Amniotic epithelial cell (primary cell): ENCODE measurements around the gene YWHAG.
A peak's percentile ranks its signal among the peaks of the same experiment; 100 is the strongest.
"Not testable (repeated sequence)": the region's sequence is repeated elsewhere in the genome, so short reads cannot be mapped to it uniquely, and the experiment has no call there.

ENCODE experiments used
- DNase-seq: peaks from one replicate; pipeline ENCODE4 v3.0.0-alpha.2; 2010; ENCODE audit warnings: low read depth

The YWHAG gene

DNA sequence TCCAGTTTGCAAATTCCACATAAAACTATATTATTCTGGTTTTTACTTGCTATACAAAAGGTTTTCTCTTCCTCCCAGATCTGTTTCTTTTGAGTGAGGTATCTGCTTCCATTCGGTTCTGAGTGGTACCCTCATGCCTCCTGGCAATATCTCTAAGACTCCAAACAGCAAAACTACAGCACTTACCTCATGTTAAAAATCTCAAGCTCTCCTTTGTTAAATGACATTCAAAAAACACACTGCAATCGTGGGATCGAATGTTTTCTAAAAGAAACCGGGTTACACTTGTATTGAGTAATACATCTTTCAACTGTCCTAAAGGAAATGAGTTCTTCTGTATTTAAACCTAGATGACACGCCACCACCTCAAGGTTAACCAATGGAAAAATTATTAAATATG lies 11.1 kb downstream of the YWHAG start:
- no peak for DNase-seq

DNA sequence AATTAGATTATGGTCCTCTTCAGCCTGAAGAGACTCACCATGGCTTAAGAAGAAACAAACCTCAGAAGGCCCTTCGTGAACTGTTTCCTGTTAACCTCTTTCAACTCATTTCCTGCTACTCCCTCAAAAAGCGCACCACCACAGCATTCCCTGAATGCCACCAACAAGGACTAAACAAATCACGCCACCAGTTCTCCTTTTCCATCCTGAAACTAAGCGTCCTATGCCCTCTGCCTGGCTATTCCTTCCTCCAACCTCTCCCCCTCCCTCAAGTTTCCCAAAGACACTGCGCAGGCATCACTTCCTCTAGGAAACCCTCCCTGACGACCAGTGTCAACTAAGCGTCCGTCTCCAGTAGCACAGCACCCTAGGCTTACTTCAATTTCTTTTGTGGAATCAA lies 12.0 kb downstream of the YWHAG start:
- no peak for DNase-seq

DNA sequence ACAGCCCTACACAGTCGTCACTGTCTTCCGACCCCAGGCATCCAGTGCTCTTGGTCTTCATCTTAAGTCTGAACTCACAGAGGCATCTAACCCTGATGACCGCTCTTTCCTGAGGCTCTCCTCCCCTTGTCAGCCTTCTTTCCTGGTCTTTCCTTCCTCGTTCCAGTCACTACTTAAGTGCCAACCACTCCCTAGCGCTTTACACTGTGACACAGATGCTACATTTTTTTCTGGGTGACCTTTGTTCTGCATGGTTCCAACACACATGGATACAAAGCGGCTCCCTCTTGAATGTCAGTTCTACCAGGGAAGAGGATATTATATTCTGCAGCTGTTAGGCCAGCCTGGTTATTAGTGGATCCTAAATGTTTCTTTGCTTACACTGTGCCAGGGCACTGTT lies 12.7 kb downstream of the YWHAG start:
- DNase-seq, result no peak

DNA sequence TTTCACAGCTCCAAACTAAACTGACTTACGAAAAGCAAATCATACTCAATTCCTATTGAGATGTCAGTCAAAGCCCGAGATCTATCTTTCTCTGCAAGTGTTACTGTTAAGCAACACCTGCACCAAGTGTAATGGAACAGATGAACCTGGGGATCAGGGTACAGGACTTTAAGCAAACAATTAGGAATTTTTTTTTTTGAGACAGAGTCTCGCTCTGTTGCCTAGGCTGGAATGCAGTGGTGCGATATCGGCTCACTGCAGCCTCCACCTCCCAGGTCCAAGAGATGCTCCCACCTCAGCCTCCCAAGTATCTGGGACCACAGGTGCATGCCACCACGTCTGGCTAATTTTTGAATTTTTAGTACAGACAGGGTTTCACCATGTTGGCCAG lies 14.9 kb downstream of the YWHAG start:
- DNase-seq, result no peak

GRCh38 chr7:76343294-76343930 lies 15.4 kb downstream of the YWHAG start:
- no peak for DNase-seq

- no peak for DNase-seq
These were observed 16.6 kb downstream of the YWHAG start for GRCh38 chr7:76342222-76342621.

GRCh38 chr7:76340617-76341131 lies 18.1 kb downstream of the YWHAG start:
- peak; percentile 78 for DNase-seq

GRCh38 chr7:76338298-76339084 lies 20.3 kb downstream of the YWHAG start:
- DNase-seq, result no peak

DNA sequence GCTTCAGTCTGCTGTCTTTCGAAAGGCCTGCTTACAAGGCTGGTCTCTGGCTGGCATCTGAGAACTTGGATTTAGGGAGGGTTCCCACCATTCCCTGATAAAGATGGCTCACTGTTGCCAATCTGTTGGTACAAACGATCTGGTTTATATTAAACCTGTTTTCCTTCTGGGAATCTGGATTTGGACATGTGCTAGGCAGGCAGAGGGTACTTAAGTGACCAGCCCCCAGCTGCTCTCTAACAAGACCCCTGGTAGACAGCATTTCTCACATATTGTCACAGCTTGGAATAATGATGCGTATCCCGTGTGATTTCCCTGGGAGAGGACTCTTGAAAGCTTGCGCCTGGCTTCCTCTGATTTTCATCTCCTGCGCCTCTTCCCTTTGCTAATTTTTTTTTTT lies 21.6 kb downstream of the YWHAG start:
- DNase-seq, result no peak

DNA sequence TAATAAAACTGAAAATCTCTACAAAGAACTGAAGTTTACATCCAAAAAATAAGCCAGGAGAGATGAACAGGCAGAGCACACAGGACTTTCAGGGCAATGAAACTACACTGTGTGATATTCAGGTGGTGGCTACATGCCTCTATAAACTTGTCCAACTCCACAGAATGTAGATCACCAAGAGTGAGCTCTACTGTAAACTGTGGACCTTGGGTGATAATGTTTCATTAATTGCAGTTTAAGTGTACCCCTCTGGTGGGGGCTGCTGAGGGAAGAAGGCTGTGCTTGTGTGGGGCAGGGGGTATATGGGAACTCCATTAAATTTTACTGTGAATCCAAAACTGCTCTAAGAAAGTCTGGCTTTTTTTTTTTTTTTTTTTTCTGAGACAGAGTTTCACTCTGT lies 22.7 kb downstream of the YWHAG start:
- DNase-seq, result no peak

- DNase-seq, result not testable (repeated sequence)
These were observed 23.4 kb downstream of the YWHAG start for GRCh38 chr7:76335417-76335816.

DNA sequence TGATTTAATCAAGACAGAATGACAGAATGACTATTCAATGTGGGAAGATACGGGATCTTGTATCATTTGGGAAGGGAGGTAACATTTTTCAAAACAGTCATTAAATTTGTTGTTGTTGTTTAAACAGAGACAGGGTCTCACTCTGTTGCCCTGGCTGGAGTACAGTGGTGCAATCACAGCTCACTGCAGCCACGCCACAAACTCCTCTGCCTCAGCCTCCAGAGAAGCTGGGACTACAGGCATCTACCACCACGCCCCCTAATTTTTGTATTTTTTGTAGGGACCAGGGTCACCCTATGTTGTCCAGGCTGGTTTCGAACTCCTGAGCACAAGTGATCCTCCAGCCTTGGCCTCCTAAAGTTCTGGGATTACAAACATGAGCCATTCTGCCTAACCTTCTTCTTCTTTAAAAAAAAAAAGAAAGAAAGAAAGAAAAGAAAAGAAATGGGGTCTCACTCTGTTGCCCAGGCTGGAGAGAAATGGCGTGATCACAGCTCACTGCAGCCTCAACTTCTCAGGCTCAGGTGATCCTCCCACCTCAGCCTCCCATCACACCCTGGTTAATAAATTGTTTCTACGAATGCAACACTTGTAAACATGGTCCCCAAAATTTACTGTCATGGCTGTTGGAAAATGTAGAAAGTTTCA lies 24.3 kb downstream of the YWHAG start:
- DNase-seq, result no peak

DNA sequence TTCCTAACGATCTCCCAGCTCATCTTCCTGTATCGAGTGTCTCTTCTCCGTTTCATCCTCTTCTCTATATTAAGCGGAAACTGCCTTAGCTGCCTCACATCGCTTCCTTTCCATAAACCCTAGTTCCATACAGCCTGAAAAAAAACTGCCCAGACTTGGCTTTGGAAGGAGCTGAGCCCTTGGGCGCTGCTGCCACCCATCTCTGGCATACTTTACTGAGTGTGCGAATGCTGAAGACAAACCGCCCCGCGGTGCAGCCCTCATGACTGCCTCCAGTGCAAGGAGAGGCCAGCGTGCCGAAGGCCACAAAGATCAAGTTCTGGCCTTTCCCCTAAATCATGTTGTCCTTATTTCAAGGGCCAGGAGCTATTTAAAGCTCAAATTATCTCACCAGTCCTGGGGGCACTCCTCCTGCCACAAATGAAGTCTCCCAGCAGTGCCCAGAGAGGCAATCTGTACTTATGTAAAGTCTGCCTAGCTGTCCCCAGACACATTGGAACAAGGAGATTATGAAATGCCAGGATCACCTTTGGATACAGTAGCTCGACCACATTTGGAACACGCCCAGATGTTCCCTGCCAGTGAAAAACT lies 25.2 kb downstream of the YWHAG start:
- no peak for DNase-seq

DNA sequence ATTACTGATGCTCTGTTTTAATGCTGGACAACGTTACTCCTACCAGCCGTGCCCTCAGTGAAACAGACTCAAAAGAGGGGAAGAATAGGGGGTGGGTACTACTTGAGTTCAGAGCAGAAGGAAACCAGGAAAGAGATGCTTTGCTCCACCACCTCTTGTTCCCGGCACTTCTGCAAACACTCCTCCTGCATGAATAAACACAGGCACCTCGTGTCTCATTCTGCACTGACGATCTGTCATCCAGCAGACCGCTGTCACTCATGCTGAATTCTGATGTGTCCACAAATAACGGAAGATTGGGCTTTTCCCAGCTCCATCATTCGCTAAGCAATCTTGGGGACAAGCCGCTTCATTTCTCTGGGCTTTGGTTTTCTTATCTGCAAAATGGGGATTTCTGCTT lies 26.7 kb downstream of the YWHAG start:
- DNase-seq, result no peak

GRCh38 chr7:76330673-76331072 lies 28.1 kb downstream of the YWHAG start:
- no peak for DNase-seq

DNA sequence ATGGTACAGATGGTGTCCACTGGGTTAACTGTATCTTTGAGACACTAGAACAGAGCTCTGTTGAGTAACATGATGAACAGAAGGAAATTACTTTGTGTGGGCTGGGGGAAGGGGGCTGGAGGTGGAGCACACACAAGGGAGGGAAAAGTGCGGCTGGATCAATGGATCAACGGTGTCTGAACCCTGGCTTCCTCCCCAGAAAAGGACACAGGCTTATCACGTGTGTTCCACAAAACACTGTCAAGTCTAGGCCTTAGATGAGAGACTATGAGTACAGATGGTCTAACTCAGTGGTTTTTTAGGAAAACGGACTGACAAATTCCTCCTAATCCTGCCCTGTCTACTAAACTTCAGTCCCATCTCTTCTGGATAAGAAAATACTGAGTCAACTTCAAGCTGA lies 28.5 kb downstream of the YWHAG start:
- DNase-seq, result no peak

GRCh38 chr7:76329479-76329878 lies 29.3 kb downstream of the YWHAG start:
- no peak for DNase-seq

DNA sequence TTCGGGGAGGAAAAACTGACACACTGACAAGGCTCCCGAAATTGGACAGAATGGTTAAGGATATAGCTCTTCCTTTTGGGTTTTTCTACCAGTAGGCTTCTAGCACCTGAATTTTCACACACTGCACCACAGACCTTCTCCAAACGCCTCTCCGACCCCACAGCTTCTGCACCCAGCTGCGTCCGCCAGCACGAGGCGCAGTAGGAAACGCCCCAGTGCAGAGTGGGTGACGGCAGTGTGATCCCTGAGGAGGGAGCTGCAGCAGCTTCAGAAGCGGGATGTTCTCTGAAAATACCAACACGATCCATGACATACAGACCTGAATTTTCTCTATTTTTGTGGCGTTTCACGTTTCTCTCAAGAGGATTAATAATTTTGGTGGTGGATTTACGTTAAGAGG lies 30.4 kb downstream of the YWHAG start:
- no peak for DNase-seq

DNA sequence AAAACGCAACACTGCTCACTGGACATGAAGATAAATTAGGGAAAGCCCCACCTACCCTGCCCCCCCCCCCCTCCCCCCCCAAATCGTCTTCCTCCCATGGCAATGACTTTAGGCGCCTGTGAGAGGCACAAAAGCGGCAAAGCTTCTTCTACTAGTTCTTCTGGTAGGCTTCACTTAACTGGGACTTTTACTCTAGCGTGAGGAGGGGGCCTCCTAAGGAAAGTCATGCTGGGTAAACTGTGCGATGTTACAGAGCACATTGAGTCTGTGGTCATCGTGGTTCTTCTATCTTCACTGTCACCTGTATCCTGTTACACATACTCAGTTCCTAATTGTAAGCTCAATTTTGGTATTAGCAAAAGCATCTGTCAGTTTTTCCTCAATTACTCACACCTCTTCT lies 31.2 kb downstream of the YWHAG start:
- DNase-seq, result no peak

- peak; percentile 77 for DNase-seq
These were observed 32.1 kb downstream of the YWHAG start for GRCh38 chr7:76326646-76327233.

DNA sequence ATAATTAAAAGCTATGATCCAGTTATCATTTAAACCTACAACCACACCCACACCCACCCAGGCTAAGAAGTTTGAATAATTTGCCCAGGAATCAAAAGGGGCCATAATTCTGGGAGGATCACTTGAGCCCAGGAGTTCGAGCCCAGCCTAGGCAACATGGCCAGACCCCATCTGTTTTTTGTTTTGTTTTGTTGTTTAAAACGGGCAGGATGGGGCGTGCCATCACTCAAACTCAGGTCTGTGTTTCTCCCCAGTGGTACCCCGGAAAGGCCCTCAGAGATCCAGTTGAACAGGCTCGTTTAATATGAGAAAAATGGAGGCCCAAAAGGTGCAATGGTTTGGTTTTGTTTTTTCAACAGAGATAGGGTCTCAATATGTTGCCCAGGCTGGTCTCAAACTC lies 33.0 kb downstream of the YWHAG start:
- DNase-seq, result no peak

- no peak for DNase-seq
These were observed 33.7 kb downstream of the YWHAG start for GRCh38 chr7:76325092-76325491.
